RKO (cell line): Measurements from ENCODE around the gene INCENP.

Experiments used
- DNase-seq: peaks from one replicate; pipeline ENCODE4 v3.0.0-alpha.2; 2016; ENCODE audit warnings: low spot score

INCENP gene

DNA sequence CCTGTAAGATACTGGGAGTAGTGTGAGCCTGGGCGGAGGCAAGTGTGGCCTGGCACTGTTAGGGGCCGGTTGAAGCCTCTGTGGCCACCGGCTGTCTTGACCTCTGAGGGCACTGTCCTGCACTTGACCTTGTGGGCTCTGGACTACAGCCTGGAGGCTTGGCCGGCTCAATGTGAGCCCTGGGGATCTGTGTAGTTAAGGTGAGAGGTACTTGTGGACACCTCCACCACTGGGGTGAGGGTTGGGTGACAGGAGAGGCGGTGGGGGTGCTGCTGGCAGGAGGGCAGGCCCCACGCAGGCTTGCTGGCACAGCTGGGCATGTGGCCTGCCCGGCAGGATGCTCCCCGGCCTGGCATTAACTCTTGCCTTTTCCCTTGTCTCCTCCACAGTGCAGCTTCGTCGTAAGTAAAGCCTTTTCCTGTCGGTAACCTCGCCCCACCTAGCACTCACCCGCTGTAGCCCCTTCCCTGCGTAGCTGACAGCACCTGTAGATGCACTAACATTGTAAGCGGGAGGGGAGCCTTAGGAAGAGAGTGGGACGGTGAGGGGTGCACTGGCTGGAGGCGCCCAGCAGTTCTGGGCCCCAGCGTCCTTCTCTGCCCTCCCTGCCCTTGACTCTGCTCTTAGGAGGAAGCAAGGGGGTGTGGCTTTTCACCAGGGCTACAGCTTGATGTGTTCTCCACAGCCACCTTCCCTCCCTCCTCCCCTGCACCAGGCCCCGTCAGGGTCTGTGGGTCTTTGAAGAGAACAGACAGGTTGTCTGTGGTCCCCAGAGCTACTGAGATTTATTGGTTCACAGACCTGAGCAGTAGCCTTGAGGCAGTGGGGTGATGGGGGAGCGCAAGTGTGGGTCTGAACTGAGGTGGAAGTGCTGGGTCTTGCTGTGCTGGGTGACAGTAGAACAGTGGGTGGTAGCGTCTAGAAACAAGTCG, 17.6 kb downstream of the INCENP start:
- no peak for DNase-seq

DNA sequence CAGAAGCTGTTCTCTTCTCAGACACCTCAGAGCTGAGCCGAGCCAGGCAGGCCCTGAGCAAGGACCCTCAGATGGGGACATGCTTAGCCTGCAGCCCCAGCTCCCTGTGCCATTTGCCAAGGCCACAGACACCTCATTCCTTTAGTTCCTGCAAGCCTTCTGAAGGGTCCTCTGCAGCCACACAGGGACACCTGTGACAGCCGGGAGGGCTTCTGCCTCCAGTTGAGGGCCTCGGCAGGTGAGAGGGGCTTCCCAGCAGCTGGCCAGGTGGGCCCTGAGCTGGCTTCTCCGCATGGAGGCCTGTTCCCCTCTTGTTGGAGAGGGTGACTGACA, 18.2 kb downstream of the INCENP start:
- no peak for DNase-seq

DNA sequence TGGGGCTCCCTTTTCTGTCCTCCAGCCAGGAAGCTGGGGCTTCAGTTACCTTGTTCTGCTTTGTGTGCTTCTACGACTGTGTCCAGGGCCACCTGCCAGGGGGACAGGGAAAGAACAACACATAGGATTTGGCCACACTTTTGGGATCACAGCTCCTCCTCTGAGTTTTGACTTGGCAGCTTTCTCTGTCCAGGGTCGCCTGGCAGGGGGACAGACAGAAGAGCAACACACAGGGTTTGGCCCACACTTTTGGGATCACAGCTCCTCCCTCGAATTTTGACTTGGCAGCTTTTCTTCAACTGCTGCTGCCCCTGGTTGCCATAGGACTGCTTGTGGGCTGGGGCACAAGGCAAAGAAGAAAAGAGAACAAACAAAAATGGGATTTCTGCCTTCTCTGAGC, 19.1 kb downstream of the INCENP start:
- no peak for DNase-seq

DNA sequence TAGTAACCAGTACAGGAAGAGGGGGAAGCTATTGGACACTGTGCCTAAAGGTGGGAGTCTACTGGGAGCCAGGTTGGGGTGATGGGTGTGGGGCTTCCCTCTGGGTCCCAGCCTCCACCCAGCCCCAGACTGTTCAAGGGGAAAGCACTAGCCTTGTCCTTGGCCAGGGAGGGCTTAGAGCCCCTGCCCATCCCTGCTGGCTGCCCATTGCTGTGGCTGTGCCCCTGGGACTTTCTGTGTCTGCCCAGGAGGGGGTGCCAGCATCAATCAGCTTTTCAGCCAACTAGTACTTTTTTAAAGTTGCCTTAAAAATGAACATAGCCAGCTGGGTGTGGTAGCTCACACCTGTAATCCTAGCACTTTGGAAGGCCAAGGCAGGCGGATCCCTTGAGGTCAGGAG, 19.9 kb downstream of the INCENP start:
- DNase-seq = no peak

- DNase-seq = no peak
These were observed 20.9 kb downstream of the INCENP start for GRCh38 chr11:62144641-62145255.

DNA sequence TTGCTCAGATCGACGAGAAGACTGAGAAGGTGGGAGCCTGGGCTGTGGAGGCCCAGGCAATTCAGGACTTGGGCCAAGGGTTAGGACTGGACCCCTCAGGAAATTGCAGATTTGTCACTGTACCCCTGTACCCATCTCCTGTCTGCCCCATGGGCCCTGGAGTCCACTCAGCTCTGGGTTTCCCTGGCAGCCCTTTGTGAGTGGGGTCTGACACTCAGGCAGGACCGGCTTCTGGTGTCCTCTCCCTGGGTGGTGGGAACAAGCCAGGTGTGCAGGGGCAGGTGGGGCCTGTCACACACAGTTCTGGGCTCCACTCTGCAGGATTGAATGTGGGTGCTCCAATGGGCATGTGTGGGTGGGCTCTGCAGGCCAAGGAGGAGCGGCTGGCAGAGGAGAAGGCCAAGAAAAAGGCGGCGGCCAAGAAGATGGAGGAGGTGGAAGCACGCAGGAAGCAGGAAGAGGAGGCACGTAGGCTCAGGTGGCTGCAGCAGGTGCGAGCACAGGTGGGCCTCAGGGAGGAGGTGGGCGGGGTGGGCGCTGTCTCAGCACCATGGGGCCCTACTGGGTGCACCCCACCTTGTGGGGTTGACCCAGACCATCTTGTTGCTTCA, 21.6 kb downstream of the INCENP start:
- no peak for DNase-seq

- no peak for DNase-seq
These were observed 22.8 kb downstream of the INCENP start for GRCh38 chr11:62146476-62147200.

- DNase-seq = no peak
These were observed 23.7 kb downstream of the INCENP start for GRCh38 chr11:62147545-62147944.

GRCh38 chr11:62148271-62148980, 24.6 kb downstream of the INCENP start:
- DNase-seq = no peak

DNA sequence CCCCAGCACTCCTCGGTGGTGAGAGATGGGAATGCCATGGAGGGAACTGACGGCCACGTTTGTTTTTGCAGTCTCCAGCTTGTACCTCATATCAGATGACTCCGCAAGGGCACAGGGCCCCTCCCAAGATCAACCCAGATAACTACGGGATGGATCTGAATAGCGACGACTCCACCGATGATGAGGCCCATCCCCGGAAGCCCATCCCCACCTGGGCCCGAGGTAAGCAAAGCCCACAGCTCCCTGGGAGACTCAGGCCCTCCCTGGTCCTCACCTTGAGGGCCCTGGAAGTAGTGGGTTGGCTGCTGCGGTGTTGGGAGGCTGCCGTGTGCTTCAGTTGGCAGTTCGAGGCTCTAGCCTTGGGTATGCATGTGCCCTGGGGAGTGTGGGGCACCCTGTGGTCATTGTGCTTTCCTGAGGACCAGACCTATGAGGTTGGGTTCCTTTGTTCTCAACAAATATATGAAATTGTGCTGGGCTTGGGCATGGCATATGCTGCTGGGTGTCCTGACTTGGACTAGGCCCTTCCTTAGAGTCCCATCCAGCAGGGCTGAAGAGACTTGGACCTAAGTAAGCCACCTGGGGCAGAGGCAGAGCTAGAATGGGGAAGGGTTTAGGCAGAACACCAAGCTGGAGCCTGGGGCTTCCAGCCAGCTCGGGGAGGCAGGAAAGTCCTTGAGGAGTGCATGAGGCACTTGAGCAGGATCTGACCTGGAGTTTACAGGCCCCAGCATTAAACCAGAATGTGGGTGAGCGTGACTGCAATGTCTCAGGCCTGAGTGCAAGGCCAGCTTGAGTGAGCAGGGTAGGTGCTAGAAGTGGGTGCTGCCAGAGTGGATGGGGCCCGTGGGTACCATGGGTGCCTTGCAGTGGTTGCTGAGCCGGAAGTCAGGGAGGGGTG, 26.4 kb downstream of the INCENP start:
- DNase-seq = no peak

GRCh38 chr11:62150887-62151736, 27.3 kb downstream of the INCENP start:
- no peak for DNase-seq

GRCh38 chr11:62151737-62152102, 27.9 kb downstream of the INCENP start:
- no peak for DNase-seq

DNA sequence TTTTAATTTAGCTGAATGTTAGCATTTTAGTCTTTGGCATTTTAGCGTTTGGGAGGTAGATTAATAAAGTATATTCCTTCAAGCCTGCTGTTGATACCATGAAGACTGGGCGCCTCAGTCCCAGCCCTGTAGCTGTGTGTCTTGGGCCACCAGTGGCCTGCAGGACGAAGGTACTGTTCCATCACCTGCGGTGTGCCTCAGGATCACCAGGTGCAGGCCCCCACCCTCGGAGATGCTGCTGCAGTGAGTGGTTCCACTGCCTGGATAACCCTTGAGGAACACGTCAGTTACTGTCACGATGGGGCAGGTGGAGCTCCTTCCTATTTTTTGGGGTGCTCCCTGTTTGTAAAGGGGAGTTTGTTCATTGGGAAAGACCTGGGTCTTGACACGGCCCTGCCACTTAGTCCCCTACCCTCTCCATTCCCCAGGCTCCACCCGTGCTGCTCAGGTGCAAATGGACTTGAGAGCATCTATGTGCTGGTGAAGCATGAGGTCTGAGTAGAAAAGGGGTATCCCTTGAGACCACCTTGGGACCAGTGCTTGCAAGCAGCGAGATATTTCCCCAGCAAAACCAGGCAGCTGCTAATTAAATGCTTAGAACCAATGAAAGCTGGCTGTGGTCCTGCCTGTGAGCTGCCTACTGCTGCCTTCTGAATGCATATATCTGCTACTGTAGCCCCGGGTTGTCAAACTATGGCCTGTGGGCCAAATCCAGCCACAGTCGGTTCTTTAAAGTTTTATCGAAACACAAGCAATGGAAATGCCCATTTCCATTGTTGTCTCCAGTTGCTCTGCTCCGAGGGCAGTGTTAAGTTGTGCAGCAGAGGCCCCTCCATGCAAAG, 28.7 kb downstream of the INCENP start:
- no peak for DNase-seq

DNA sequence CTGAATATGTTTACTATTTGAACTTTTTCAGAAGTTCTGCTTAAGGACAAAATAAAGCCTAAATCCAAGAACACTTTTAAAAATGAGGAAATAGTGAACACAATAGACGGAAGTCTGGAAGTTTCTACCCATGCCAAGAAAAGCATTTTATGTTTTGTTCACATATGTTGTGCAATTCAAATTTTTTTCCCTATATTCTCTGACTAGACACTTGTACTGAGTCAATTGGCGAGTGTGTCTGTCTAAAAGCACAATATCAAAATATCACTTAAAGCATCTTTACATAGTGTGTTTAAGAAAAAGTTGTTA, 29.2 kb downstream of the INCENP start:
- no peak for DNase-seq

- no peak for DNase-seq
These were observed 29.8 kb downstream of the INCENP start for GRCh38 chr11:62153617-62154016.

DNA sequence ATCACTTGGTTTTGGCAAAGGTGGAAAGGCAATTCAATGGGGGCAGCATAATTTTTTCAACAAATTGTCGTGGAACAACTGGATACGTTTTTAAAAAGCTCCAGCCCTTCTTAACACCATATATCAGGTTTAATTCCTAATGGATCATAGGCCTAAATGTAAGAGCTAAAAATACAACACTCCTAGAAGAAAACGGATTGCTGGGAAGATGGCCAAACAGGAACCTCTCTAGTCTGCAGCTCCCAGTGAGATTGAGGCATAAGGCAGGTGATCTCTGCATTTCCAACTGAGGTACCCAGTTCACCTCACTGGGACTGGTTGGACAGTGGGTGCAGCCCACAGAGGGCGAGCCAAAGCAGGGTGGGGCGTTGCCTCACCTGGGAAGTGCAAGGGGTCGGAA, 33.8 kb downstream of the INCENP start:
- no peak for DNase-seq

DNA sequence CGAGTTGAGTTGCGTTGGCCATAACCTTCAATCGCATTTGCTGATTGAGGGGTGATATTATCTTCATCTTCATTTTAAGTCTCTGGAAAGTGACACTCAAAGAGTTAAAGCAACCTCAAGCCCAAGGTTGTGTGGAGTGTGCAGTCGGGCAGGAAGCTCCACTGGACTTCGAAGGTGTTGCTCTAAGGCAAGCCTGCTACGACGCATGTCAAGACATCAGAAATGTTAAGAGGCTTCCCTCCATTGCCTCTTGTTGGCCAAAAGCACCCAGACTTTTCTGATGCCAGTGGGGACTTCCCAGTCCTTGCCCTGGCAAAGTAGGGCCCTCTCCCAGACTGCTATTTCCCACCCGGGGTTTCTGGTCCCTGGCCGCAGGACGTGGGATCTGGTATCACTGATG, 42.6 kb downstream of the INCENP start:
- no peak for DNase-seq

- no peak for DNase-seq
These were observed 45.6 kb downstream of the INCENP start for GRCh38 chr11:62169448-62169847.

DNA sequence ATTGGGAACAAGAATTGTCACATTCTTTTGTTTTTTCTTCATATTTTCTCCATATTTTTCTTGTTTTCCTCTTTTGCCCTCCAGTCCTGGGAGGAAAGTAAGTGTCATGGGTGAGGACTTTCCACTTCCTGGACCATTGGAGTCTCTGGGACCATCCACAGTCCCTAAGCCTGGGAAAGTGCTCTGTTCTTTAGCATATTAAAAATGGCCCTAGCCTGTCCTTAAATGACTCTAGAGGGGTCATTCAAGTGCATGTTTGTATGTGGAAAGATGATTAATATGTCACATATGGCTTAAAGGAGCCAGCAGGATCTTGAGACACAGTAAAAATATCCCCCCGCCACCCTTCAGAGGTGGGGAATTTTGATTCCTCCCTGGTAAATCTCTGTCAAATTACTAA, 46.1 kb downstream of the INCENP start:
- no peak for DNase-seq
